Measurements from ENCODE around the gene OSGEP.

The OSGEP gene

DNA sequence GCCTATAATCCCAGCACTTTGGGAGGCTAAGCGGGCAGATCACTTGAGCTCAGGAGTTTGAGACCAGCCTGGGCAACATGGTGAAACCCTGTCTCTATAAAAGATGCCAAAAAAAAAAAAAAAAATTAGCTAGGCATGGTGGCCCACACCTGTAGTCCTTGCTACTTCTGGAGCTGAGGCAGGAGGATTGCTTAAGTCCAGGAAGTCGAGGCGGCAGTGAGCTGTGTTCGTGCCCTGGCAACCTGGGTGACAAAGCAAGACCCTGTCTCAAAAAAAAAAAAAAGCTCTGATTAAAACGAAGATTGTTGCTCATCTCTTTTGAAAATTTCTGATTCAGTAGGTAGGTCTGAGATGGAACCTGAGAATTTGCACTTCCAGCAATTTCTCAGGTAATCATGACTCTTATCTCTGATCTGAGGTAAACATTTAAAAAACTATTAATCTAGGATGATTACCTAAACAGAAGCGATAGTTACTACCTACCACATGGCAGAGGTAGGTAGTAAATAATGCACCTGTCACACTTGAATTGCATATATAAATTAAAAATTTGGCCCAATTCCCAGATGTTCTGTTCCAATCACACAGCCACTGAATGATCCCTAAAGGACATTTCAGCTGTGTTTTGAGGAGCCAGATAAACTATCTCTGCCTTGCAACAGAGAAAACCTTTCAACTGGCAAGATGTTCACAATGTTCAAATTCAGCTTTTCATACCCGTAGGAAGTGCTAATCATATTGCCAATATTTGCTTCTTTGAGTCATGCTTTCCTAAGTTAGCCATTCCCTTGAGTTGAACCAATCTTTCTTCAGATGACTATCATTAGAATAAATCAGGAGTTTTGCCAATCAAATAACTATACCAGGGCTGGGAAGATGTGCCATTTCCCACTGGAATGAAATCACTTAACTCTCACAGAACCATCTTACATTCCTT lies 37.1 kb downstream of the OSGEP start:
- Histone ChIP-seq H3K4me2 (ENCODE audit: low read length) (no peak overlapping the region), H3K4ac (ENCODE audit: low read depth, low read length) (no peak overlapping the region), H3K56ac (ENCODE audit: low read length) (no peak overlapping the region), H2BK120ac (ENCODE audit: low read depth, low read length) (no peak overlapping the region), H2BK5ac (ENCODE audit: low read length) (no peak overlapping the region), H3K4me1 (ENCODE audit: control insufficient read depth, low read depth, low read length) (no peaks in the 10 kb centered on the region), H3K79me1 (ENCODE audit: low read length) (no peaks in the 10 kb centered on the region), H4K5ac (ENCODE audit: low read length) (no peak overlapping the region), H4K8ac (ENCODE audit: low read depth, low read length) (no peak overlapping the region), H3K23ac (ENCODE audit: low read length) (no peak overlapping the region), H3K36me3 (ENCODE audit: control insufficient read depth, insufficient read depth, low read length) (no peaks in the 10 kb centered on the region), H3K9ac (ENCODE audit: low read length) (no peak overlapping the region), H2BK15ac (replicated peaks; ENCODE audit: low read depth) (no peak overlapping the region), H3K18ac (ENCODE audit: low read length) (no peak overlapping the region), H2AK5ac (ENCODE audit: low read length) (no peak overlapping the region), H3K27ac (ENCODE audit: low read depth, low read length) (no peak overlapping the region), H3K79me2 (ENCODE audit: control insufficient read depth, insufficient read depth, low read length) (no peaks in the 10 kb centered on the region), H3K27me3 (ENCODE audit: insufficient read depth, low read length, poor library complexity) (no peaks in the 10 kb centered on the region), H3K4me3 (ENCODE audit: low read length) (no peak overlapping the region)
- no peak for DNase-seq
- WGBS (ENCODE audit: extremely low coverage, insufficient coverage, low lambda C conversion rate) = no CpG with 5 or more reads among the region's 7 CpGs

DNA sequence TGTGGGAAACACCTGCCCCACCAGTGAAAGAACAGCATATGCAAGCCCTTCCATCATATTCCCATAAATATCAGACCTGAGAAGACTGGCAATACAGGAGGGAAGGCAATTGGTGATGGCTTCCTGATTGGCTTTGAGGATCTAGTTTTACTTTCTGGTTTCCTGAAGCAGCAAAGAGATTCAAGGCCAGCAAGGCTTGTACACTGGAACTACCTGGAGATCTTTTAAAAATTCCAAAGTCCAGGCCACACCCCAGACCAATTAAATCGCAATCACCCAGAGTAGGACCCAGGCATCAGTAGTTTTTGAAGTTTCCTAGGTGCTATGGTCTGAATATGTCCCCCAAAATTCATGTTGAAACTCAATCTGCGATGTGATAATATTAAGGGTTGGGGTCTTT lies 38.4 kb downstream of the OSGEP start:
- no peaks in the 10 kb centered on the region for H3K36me3 ChIP-seq (ENCODE audit: control insufficient read depth, insufficient read depth, low read length)
- no peak overlapping the region for H3K56ac ChIP-seq (ENCODE audit: low read length)
- H3K27me3 ChIP-seq (ENCODE audit: insufficient read depth, low read length, poor library complexity) = no peaks in the 10 kb centered on the region
- H3K18ac ChIP-seq (ENCODE audit: low read length) = no peak overlapping the region
- H3K23ac ChIP-seq (ENCODE audit: low read length) = no peak overlapping the region
- peaks cover 2% of the 10 kb centered on the region for H3K79me2 ChIP-seq (ENCODE audit: control insufficient read depth, insufficient read depth, low read length)
- H3K4me3 ChIP-seq (ENCODE audit: low read length) = no peak overlapping the region
- no peak overlapping the region for H4K8ac ChIP-seq (ENCODE audit: low read depth, low read length)
- H2BK15ac ChIP-seq (replicated peaks; ENCODE audit: low read depth) = no peak overlapping the region
- no peak overlapping the region for H2BK5ac ChIP-seq (ENCODE audit: low read length)
- H2AK5ac ChIP-seq (ENCODE audit: low read length) = no peak overlapping the region
- no peaks in the 10 kb centered on the region for H3K4me1 ChIP-seq (ENCODE audit: control insufficient read depth, low read depth, low read length)
- peaks cover 2% of the 10 kb centered on the region for H3K79me1 ChIP-seq (ENCODE audit: low read length)
- H4K5ac ChIP-seq (ENCODE audit: low read length) = no peak overlapping the region
- H3K27ac ChIP-seq (ENCODE audit: low read depth, low read length) = no peak overlapping the region
- no peak overlapping the region for H3K9ac ChIP-seq (ENCODE audit: low read length)
- no peak for DNase-seq
- H3K4me2 ChIP-seq (ENCODE audit: low read length) = no peak overlapping the region
- no CpG with 5 or more reads among the region's 2 CpGs for WGBS (ENCODE audit: extremely low coverage, insufficient coverage, low lambda C conversion rate)
- no peak overlapping the region for H2BK120ac ChIP-seq (ENCODE audit: low read depth, low read length)
- no peak overlapping the region for H3K4ac ChIP-seq (ENCODE audit: low read depth, low read length)

DNA sequence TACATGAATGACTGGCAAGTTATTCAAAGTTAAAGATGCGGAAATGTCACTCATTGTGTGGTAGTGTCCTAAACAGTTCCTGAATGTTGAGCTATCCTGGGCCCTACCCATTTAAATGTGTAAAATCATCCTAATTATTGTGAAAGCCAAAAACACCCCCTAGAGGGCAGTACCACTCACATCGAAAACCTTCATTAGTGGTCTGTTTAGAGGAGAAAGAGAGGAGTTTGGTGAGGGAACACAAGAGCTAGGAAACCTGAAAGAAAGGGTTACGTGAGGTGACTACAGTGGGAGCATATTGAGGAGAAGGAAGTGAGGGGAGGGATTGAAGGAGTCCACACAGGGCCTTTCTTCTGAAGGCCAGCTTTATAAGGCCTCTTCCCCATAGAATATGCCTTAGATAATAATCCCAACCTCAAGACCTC lies 38.8 kb downstream of the OSGEP start:
- H3K4me1 ChIP-seq (ENCODE audit: control insufficient read depth, low read depth, low read length) = no peaks in the 10 kb centered on the region
- DNase-seq = peak; percentile 77
- WGBS (ENCODE audit: extremely low coverage, insufficient coverage, low lambda C conversion rate) = no CpG with 5 or more reads among the region's 3 CpGs

DNA sequence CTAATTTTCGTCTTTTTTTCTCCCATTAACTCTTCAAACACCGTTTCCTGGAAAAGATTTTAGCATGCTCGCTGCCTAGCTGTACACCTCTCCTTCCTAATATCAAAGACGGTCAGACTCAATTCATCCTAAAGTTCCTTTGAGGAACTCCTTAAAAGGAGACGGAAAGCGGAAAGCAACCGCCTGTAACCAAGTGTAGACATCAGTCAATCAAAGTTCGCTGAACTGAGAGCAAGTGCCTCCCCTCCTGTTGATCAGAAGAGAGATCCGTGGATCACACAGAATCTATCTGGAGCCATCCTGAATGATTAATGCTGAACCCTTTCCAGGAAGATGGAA lies 40.9 kb downstream of the OSGEP start:
- H3K79me1 ChIP-seq (ENCODE audit: low read length) = peaks cover 3% of the 10 kb centered on the region
- peak overlapping the region; percentile 73 for H3K18ac ChIP-seq (ENCODE audit: low read length)
- no peak overlapping the region for H3K4ac ChIP-seq (ENCODE audit: low read depth, low read length)
- H4K8ac ChIP-seq (ENCODE audit: low read depth, low read length) = peak overlapping the region; percentile 76
- no CpG with 5 or more reads among the region's 9 CpGs for WGBS (ENCODE audit: extremely low coverage, insufficient coverage, low lambda C conversion rate)
- H2BK120ac ChIP-seq (ENCODE audit: low read depth, low read length) = no peak overlapping the region
- H3K79me2 ChIP-seq (ENCODE audit: control insufficient read depth, insufficient read depth, low read length) = peaks cover 2% of the 10 kb centered on the region
- H3K4me3 ChIP-seq (ENCODE audit: low read length) = peak overlapping the region; percentile 65
- no peaks in the 10 kb centered on the region for H3K27me3 ChIP-seq (ENCODE audit: insufficient read depth, low read length, poor library complexity)
- peak overlapping the region; percentile 97 for H2BK15ac ChIP-seq (replicated peaks; ENCODE audit: low read depth)
- DNase-seq = peak; percentile 29
- no peaks in the 10 kb centered on the region for H3K36me3 ChIP-seq (ENCODE audit: control insufficient read depth, insufficient read depth, low read length)
- peak overlapping the region; percentile 91 for H3K56ac ChIP-seq (ENCODE audit: low read length)
- no peak overlapping the region for H2BK5ac ChIP-seq (ENCODE audit: low read length)
- peak overlapping the region; percentile 83 for H3K9ac ChIP-seq (ENCODE audit: low read length)
- peak overlapping the region; percentile 92 for H3K27ac ChIP-seq (ENCODE audit: low read depth, low read length)
- H4K5ac ChIP-seq (ENCODE audit: low read length) = peak overlapping the region; percentile 33
- H3K23ac ChIP-seq (ENCODE audit: low read length) = no peak overlapping the region
- H3K4me1 ChIP-seq (ENCODE audit: control insufficient read depth, low read depth, low read length) = no peaks in the 10 kb centered on the region
- peak overlapping the region; percentile 76 for H3K4me2 ChIP-seq (ENCODE audit: low read length)
- H2AK5ac ChIP-seq (ENCODE audit: low read length) = no peak overlapping the region

More for the DNA sequence above, 38.8 kb downstream of the OSGEP start:
- H3K9ac ChIP-seq (ENCODE audit: low read length) = no peak overlapping the region
- no peaks in the 10 kb centered on the region for H3K36me3 ChIP-seq (ENCODE audit: control insufficient read depth, insufficient read depth, low read length)
- peaks cover 2% of the 10 kb centered on the region for H3K79me2 ChIP-seq (ENCODE audit: control insufficient read depth, insufficient read depth, low read length)
- H3K27me3 ChIP-seq (ENCODE audit: insufficient read depth, low read length, poor library complexity) = no peaks in the 10 kb centered on the region
- no peak overlapping the region for H3K4ac ChIP-seq (ENCODE audit: low read depth, low read length)
- no peak overlapping the region for H3K56ac ChIP-seq (ENCODE audit: low read length)
- H3K4me3 ChIP-seq (ENCODE audit: low read length) = no peak overlapping the region
- H3K79me1 ChIP-seq (ENCODE audit: low read length) = peaks cover 2% of the 10 kb centered on the region
- H3K4me2 ChIP-seq (ENCODE audit: low read length) = no peak overlapping the region
- H2BK15ac ChIP-seq (replicated peaks; ENCODE audit: low read depth) = no peak overlapping the region
- no peak overlapping the region for H2BK120ac ChIP-seq (ENCODE audit: low read depth, low read length)
- H2AK5ac ChIP-seq (ENCODE audit: low read length) = no peak overlapping the region
- H4K5ac ChIP-seq (ENCODE audit: low read length) = no peak overlapping the region
- H4K8ac ChIP-seq (ENCODE audit: low read depth, low read length) = no peak overlapping the region
- no peak overlapping the region for H3K27ac ChIP-seq (ENCODE audit: low read depth, low read length)
- no peak overlapping the region for H3K18ac ChIP-seq (ENCODE audit: low read length)
- H2BK5ac ChIP-seq (ENCODE audit: low read length) = no peak overlapping the region
- no peak overlapping the region for H3K23ac ChIP-seq (ENCODE audit: low read length)

DNA sequence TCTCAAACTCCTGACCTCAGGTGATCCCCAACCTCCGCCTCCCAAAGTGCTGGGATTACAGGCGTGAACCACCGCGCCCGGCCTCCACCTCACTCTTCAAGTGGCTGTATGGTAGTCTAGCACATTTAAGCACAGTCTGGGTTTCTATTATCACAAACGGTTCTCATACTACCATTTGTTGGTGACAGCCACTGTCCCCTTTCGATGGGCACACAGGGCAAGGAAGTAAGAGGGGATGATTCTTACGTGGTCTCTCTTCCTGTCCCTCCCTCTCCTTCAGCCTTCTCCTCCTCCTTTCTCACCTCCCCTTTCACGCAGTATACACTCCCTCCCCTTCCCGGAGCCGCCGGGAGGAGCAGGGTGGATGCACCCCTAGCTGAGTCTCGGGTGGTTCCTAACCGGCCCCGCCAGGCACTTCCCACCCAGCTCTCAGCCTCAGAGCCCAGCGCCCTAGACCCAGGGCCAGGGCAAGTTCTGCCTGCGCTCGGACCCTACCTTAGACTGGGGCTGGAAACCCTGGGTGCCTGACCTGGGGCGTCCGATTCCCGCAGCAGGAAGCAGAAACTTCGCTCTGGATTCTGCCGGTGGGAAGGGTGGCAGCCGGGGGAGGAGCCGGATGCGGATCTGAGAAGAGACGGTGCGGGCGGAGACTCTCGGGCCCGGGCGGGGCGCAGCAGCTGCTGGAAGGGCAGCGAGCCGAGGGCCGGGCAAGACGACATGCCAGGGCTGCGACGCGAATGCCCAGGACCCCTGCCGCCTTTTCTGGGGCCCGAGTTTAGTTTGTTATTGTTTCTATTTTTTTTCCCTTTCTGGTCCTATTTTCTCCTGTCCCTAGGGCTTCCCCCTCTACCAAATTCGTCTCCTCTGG lies 41.5 kb downstream of the OSGEP start, which contains the start of gene TEP1:
Gene TEP1 (minus strand): TSS at position 626 of the 868 bp plus-strand sequence. CDS start 5,062 bp downstream, outside the sequence.
- Histone ChIP-seq H4K5ac (ENCODE audit: low read length) (peak within 1 kb of the TSS; percentile 33), H3K4me1 (ENCODE audit: control insufficient read depth, low read depth, low read length) (no peaks in the 10 kb centered on the region), H3K56ac (ENCODE audit: low read length) (peak within 1 kb of the TSS; percentile 91), H3K27me3 (ENCODE audit: insufficient read depth, low read length, poor library complexity) (no peaks in the 10 kb centered on the region), H4K8ac (ENCODE audit: low read depth, low read length) (peak within 1 kb of the TSS; percentile 76), H2BK15ac (replicated peaks; ENCODE audit: low read depth) (peak within 1 kb of the TSS; percentile 97), H2AK5ac (ENCODE audit: low read length) (no peak within 1 kb of the TSS), H3K18ac (ENCODE audit: low read length) (peak within 1 kb of the TSS; percentile 94), H3K27ac (ENCODE audit: low read depth, low read length) (peak within 1 kb of the TSS; percentile 92), H3K4me2 (ENCODE audit: low read length) (peak within 1 kb of the TSS; percentile 76), H3K79me1 (ENCODE audit: low read length) (peaks cover 3% of the 10 kb centered on the region), H2BK5ac (ENCODE audit: low read length) (peak within 1 kb of the TSS; percentile 44), H3K79me2 (ENCODE audit: control insufficient read depth, insufficient read depth, low read length) (peaks cover 2% of the 10 kb centered on the region), H3K36me3 (ENCODE audit: control insufficient read depth, insufficient read depth, low read length) (no peaks in the 10 kb centered on the region), H3K23ac (ENCODE audit: low read length) (peak within 1 kb of the TSS; percentile 11), H2BK120ac (ENCODE audit: low read depth, low read length) (no peak within 1 kb of the TSS), H3K4ac (ENCODE audit: low read depth, low read length) (peak within 1 kb of the TSS; percentile 18), H3K9ac (ENCODE audit: low read length) (peak within 1 kb of the TSS; percentile 83), H3K4me3 (ENCODE audit: low read length) (peak within 1 kb of the TSS; percentile 65)
- peak; percentile 92 for DNase-seq
- no CpG with 5 or more reads among the region's 43 CpGs for WGBS (ENCODE audit: extremely low coverage, insufficient coverage, low lambda C conversion rate)
